Measurements from ENCODE around the gene BZW2.

DNA sequence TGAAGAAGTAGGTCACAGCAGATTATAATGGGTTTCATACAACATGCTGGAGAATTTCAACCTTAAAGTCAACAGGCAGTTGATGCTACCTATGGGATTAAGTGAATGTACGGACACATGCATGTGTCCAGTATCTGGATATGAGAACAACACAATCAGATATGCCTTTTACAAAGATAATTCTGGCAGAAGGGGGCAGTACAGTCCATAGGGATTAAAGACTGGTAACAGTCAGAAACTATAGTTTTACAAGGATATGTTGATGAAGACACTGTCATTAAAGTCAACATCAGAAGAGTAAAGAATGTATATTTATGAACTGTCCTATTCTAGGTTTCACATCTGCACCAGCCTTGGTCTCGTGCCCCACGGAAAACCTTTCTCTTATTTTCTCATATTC lies 41.9 kb upstream of the BZW2 start:
- TF ChIP-seq, protein P1, sequence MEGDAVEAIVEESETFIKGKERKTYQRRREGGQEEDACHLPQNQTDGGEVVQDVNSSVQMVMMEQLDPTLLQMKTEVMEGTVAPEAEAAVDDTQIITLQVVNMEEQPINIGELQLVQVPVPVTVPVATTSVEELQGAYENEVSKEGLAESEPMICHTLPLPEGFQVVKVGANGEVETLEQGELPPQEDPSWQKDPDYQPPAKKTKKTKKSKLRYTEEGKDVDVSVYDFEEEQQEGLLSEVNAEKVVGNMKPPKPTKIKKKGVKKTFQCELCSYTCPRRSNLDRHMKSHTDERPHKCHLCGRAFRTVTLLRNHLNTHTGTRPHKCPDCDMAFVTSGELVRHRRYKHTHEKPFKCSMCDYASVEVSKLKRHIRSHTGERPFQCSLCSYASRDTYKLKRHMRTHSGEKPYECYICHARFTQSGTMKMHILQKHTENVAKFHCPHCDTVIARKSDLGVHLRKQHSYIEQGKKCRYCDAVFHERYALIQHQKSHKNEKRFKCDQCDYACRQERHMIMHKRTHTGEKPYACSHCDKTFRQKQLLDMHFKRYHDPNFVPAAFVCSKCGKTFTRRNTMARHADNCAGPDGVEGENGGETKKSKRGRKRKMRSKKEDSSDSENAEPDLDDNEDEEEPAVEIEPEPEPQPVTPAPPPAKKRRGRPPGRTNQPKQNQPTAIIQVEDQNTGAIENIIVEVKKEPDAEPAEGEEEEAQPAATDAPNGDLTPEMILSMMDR (IDR thresholded peaks at IDR 0.05): no peak
- TF ChIP-seq EZH2 (IDR thresholded peaks at IDR 0.05): no peak
- TF ChIP-seq EZH2phosphoT487 (IDR thresholded peaks at IDR 0.05): no peak
